Fibroblast of mammary gland (primary cell): ENCODE results near the gene OR14C36.
"Not testable (repeated sequence)": the region's sequence is repeated elsewhere in the genome, so short reads cannot be mapped to it uniquely, and the experiment has no call there.

Experiments
- DNase-seq: peaks from one replicate; pipeline ENCODE4 v3.0.0-alpha.2; 2010; ENCODE audit warnings: low read depth
- H3K4me3 ChIP-seq: 2 replicates; pipeline ENCODE4 v1.5.1; 2011; ENCODE audit warnings: low read depth, mild to moderate bottlenecking, low read length, moderate library complexity; ENCODE audit not compliant: control insufficient read depth
- CTCF ChIP-seq: conservative IDR thresholded peaks from 2 replicates; pipeline ENCODE4 v1.5.1; 2011; ENCODE audit warnings: low read depth, low read length, inconsistent platforms; ENCODE audit not compliant: control insufficient read depth, insufficient read depth

Gene OR14C36

GRCh38 chr1:248348475-248348874 lies at the start of gene OR14C36:
Gene OR14C36, plus strand, starts transcription at chr1:248348775. Its CDS starts 0 bp downstream, at chr1:248348775.
- no peak for DNase-seq

GRCh38 chr1:248303324-248303723 lies 45.3 kb upstream of the OR14C36 start, which contains the start of gene OR2T12:
Gene OR2T12, minus strand, starts transcription at chr1:248303424. Its CDS starts 7,846 bp downstream, at chr1:248295578.
- DNase-seq: no peak
- no peak for TF ChIP-seq CTCF
- no peak within 1 kb of the TSS for H3K4me3 ChIP-seq

More at GRCh38 chr1:248348475-248348874, at the start of gene OR14C36:
- H3K4me3 ChIP-seq: no peak within 1 kb of the TSS
- TF ChIP-seq CTCF: no peak

- not testable (repeated sequence) for H3K4me3 ChIP-seq, DNase-seq
Measured at GRCh38 chr1:248305672-248306071, 42.9 kb upstream of the OR14C36 start.

GRCh38 chr1:248306103-248306502 lies 42.5 kb upstream of the OR14C36 start:
- TF ChIP-seq CTCF: no peak
- no peak for DNase-seq

GRCh38 chr1:248306740-248307139 lies 41.8 kb upstream of the OR14C36 start:
- H3K4me3 ChIP-seq, DNase-seq: not testable (repeated sequence)

More at GRCh38 chr1:248306103-248306502, 42.5 kb upstream of the OR14C36 start:
- no peak overlapping the region for H3K4me3 ChIP-seq

GRCh38 chr1:248316796-248317195 lies 31.8 kb upstream of the OR14C36 start:
- H3K4me3 ChIP-seq: no peak overlapping the region
- no peak for TF ChIP-seq CTCF
- DNase-seq: no peak

GRCh38 chr1:248324468-248324867 lies 24.1 kb upstream of the OR14C36 start, which contains the start of gene OR2M7:
Gene OR2M7, minus strand, starts transcription at chr1:248324568. Its CDS starts 0 bp downstream, at chr1:248324568.
- no peak for DNase-seq
- no peak within 1 kb of the TSS for H3K4me3 ChIP-seq
- TF ChIP-seq CTCF: no peak

- DNase-seq: no peak
- TF ChIP-seq CTCF: no peak
- no peak overlapping the region for H3K4me3 ChIP-seq
Measured at GRCh38 chr1:248343451-248343850, 5.1 kb upstream of the OR14C36 start.
